Neuronal stem cell (in vitro differentiated cells): ENCODE results near the gene TMEM74B.

Source experiments
- DNase-seq: peaks from one replicate; pipeline ENCODE4 v3.0.0-alpha.2; 2013; ENCODE audit warnings: low spot score
- H2AFZ ChIP-seq: one replicate; pipeline ENCODE4 v1.6.1; 2013; ENCODE audit warnings: mild to moderate bottlenecking, low read length, inconsistent platforms
- H2AK5ac ChIP-seq: 2 replicates; pipeline ENCODE4 v1.6.1; 2013; ENCODE audit warnings: low read depth, mild to moderate bottlenecking, inconsistent platforms, low read length, moderate library complexity, mixed read lengths
- H2BK120ac ChIP-seq: 2 replicates; pipeline ENCODE4 v1.6.1; 2013; ENCODE audit warnings: low read depth, mild to moderate bottlenecking, inconsistent platforms, low read length, moderate library complexity, mixed read lengths
- H2BK12ac ChIP-seq: one replicate; pipeline ENCODE4 v1.6.1; 2013; ENCODE audit warnings: low read length, inconsistent platforms
- H2BK15ac ChIP-seq: 2 replicates; pipeline ENCODE4 v1.6.1; 2013; ENCODE audit warnings: mild to moderate bottlenecking, low read length, inconsistent platforms, mixed read lengths
- H2BK5ac ChIP-seq: one replicate; pipeline ENCODE4 v1.6.1; 2013; ENCODE audit warnings: inconsistent platforms, mild to moderate bottlenecking, low read length, moderate library complexity
- H3K14ac ChIP-seq: one replicate; pipeline ENCODE4 v1.6.1; 2013; ENCODE audit warnings: low read length, inconsistent platforms
- H3K18ac ChIP-seq: 2 replicates; pipeline ENCODE4 v1.6.1; 2013; ENCODE audit warnings: low read length, inconsistent platforms
- H3K23ac ChIP-seq: 2 replicates; pipeline ENCODE4 v1.6.1; 2013; ENCODE audit warnings: low read depth, mild to moderate bottlenecking, mixed read lengths, low read length, inconsistent platforms; ENCODE audit not compliant: poor library complexity
- H3K27ac ChIP-seq: replicated peaks from 3 replicates; pipeline ENCODE4 v1.5.1; 2013; ENCODE audit warnings: low read length, inconsistent platforms
- H3K27me3 ChIP-seq, 3 experiments: 2 replicates each; pipeline ENCODE4 v1.6.1; 2013; ENCODE audit warnings: low read length in 3 of 3, mild to moderate bottlenecking in 2 of 3, inconsistent platforms in 1 of 3, low read depth in 1 of 3, mixed read lengths in 1 of 3, moderate library complexity in 1 of 3; ENCODE audit not compliant: control insufficient read depth in 3 of 3, insufficient read depth in 3 of 3
- H3K36me3 ChIP-seq, 2 donors: replicated peaks in 1 of 2; 2 replicates each; pipeline ENCODE4 v1.6.1; 2013; ENCODE audit warnings: low read length in 2 of 2; ENCODE audit not compliant: control insufficient read depth in 2 of 2, insufficient read depth in 2 of 2
- H3K4ac ChIP-seq: 2 replicates; pipeline ENCODE4 v1.6.1; 2013; ENCODE audit warnings: inconsistent platforms, mild to moderate bottlenecking, low read length, moderate library complexity
- H3K4me1 ChIP-seq, 2 donors: 1 replicate in 1 of 2; 2 replicates in 1 of 2; pipeline ENCODE4 v1.6.1; 2013; ENCODE audit warnings: low read length in 2 of 2, low read depth in 1 of 2; ENCODE audit not compliant: control insufficient read depth in 2 of 2, insufficient read depth in 1 of 2
- H3K4me2 ChIP-seq: one replicate; pipeline ENCODE4 v1.6.1; 2013; ENCODE audit warnings: mild to moderate bottlenecking, low read length, inconsistent platforms; ENCODE audit not compliant: insufficient read depth, poor library complexity, severe bottlenecking
- H3K4me3 ChIP-seq, 2 donors: 2 replicates each; pipeline ENCODE4 v1.5.1; 2013; ENCODE audit warnings: low read length in 2 of 2, mild to moderate bottlenecking in 2 of 2, inconsistent platforms in 1 of 2, moderate library complexity in 1 of 2
- H3K79me1 ChIP-seq: one replicate; pipeline ENCODE4 v1.6.1; 2013; ENCODE audit warnings: low read depth, mild to moderate bottlenecking, inconsistent platforms, low read length, moderate library complexity
- H3K9ac ChIP-seq: one replicate; pipeline ENCODE4 v1.6.1; 2013; ENCODE audit warnings: mild to moderate bottlenecking, low read depth, low read length, inconsistent platforms; ENCODE audit not compliant: poor library complexity
- H3K9me3 ChIP-seq, 2 donors: replicated peaks in 1 of 2; 2 replicates each; pipeline versions ENCODE3 to v1.6.1; 2013; ENCODE audit warnings: low read length in 2 of 2, mild to moderate bottlenecking in 2 of 2, inconsistent platforms in 1 of 2, low read depth in 1 of 2, mixed read lengths in 1 of 2, moderate library complexity in 1 of 2; ENCODE audit not compliant: control insufficient read depth in 2 of 2, insufficient read depth in 1 of 2
- H4K8ac ChIP-seq: one replicate; pipeline ENCODE4 v1.6.1; 2013; ENCODE audit warnings: low read depth, mild to moderate bottlenecking, inconsistent platforms, low read length, moderate library complexity
- H4K91ac ChIP-seq: one replicate; pipeline ENCODE4 v1.6.1; 2013; ENCODE audit warnings: low read length, low read depth, mild to moderate bottlenecking, inconsistent platforms; ENCODE audit not compliant: poor library complexity
- WGBS, 2 donors: extraction: QIAGEN DNeasy Blood & Tissue Kit; methylation state at CpG; one replicate each; pipeline ENCODE4 v1.1.7; 2013; ENCODE audit warnings: missing lambda C conversion rate in 2 of 2, mixed read lengths in 1 of 2; ENCODE audit not compliant: insufficient read length in 2 of 2, insufficient replicate concordance in 1 of 2; ENCODE audit errors: extremely low coverage in 2 of 2; 5-methylcytosine and 5-hydroxymethylcytosine counted together

TMEM74B gene

DNA sequence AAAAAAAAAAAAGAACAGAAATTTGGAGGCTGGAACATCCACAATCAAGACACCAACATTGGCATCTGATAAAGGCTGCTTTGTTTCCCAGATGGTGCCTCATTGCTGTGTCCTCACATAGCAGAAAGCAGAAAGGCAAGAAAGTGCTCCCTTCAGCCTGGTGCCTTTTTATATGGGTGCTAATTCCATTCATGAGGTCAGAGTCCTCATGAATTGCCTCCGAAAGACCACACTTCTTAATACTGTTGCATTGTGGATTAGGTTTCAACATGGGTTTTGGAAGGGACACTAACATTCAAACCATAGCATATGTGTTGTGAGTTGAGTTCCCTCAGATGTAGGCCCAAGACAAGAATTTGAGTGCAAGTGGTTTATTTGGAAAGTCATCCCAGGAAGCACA lies 10.4 kb upstream of the TMEM74B start:
- Histone ChIP-seq H2AK5ac (no peak overlapping the region), H3K4ac (no peak overlapping the region), H4K91ac (no peak overlapping the region), H3K23ac (no peak overlapping the region), H3K79me1 (no peaks in the 10 kb centered on the region), H2BK120ac (no peak overlapping the region), H4K8ac (no peak overlapping the region), H2BK5ac (no peak overlapping the region), H3K18ac (no peak overlapping the region), H2AFZ (no peak overlapping the region), H3K4me1 (no peaks in the 10 kb centered on the region), H3K9me3 (no peaks in the 10 kb centered on the region), H3K4me3 (no peak overlapping the region), H3K9ac (no peak overlapping the region), H3K36me3 (no peaks in the 10 kb centered on the region), H3K14ac (no peak overlapping the region), H3K27me3 (peaks cover 0 to 9% (median 0%) of the 10 kb centered on the region in 3 experiments), H2BK15ac (no peak overlapping the region), H2BK12ac (no peak overlapping the region), H3K4me2 (no peak overlapping the region), H3K27ac (no peak overlapping the region)
- WGBS, 2 donors: no CpG with 5 or more reads among the region's 1 CpG
- DNase-seq: no peak

DNA sequence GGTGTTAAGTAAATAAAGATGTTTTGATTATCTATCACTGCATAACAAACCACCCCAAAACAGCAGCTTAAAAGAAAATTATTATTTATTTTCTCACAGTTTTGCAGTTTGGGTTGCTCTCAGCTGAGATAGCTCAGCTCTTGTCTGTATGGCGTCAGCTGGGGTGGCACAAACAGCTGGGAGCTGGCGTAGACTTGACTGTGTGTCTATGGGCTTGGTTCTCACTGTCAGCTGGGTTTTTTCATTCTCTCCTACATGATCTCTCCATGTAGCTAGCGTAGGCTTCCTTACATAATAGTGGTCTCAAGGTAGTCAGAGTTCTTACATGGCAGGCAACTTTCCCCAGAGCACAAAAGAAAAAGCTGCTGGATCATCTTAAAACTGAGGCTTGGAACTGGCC lies 6.5 kb upstream of the TMEM74B start:
- H3K14ac ChIP-seq: no peak overlapping the region
- H3K9me3 ChIP-seq: peaks cover 0 to 3% of the 10 kb centered on the region in 2 donors
- DNase-seq: no peak
- no peak overlapping the region for H2AFZ ChIP-seq
- H3K4me3 ChIP-seq: no peak overlapping the region
- H4K91ac ChIP-seq: no peak overlapping the region
- no peak overlapping the region for H2BK12ac ChIP-seq
- no peak overlapping the region for H3K23ac ChIP-seq
- H3K9ac ChIP-seq: no peak overlapping the region
- no peak overlapping the region for H2BK120ac ChIP-seq
- no peaks in the 10 kb centered on the region for H3K79me1 ChIP-seq
- peaks cover 2 to 9% of the 10 kb centered on the region in 2 donors for H3K4me1 ChIP-seq
- H3K36me3 ChIP-seq: peaks cover 0 to 3% of the 10 kb centered on the region in 2 donors
- H2BK5ac ChIP-seq: no peak overlapping the region
- no peak overlapping the region for H3K4ac ChIP-seq
- no peak overlapping the region for H2AK5ac ChIP-seq
- no peak overlapping the region for H3K27ac ChIP-seq
- H3K18ac ChIP-seq: no peak overlapping the region
- WGBS, 2 donors: no CpG with 5 or more reads among the region's 3 CpGs
- H4K8ac ChIP-seq: no peak overlapping the region
- H3K27me3 ChIP-seq: peaks cover 0 to 3% (median 0%) of the 10 kb centered on the region in 3 experiments
- no peak overlapping the region for H3K4me2 ChIP-seq
- no peak overlapping the region for H2BK15ac ChIP-seq

DNA sequence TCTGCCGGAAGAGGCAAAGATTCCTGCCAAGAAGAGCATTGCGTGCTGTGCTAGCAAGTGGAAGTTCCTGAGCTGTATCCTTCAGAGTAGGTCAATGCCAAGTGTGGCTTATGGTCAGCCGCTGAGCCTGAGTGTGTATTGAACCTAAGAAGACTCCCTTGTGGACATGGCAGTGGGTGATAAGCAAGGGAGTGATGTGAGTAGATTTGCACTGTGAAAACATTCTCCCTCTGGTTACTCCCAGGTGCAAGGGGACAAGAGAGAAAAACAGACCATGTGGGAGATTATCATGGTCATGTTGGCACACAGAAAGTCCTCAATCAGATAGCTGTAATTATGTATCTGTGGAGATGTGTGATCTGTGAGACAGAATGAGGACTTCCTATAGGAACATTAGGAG lies 6.1 kb upstream of the TMEM74B start:
- peaks cover 0 to 3% of the 10 kb centered on the region in 2 donors for H3K36me3 ChIP-seq
- H3K18ac ChIP-seq: no peak overlapping the region
- H3K27me3 ChIP-seq: peaks cover 0 to 3% (median 0%) of the 10 kb centered on the region in 3 experiments
- peaks cover 2 to 11% of the 10 kb centered on the region in 2 donors for H3K4me1 ChIP-seq
- no peak overlapping the region for H3K4me2 ChIP-seq
- H2BK120ac ChIP-seq: no peak overlapping the region
- H3K79me1 ChIP-seq: no peaks in the 10 kb centered on the region
- H3K27ac ChIP-seq: no peak overlapping the region
- H2BK15ac ChIP-seq: no peak overlapping the region
- H3K23ac ChIP-seq: no peak overlapping the region
- H4K91ac ChIP-seq: no peak overlapping the region
- no peak overlapping the region for H2AFZ ChIP-seq
- no peak overlapping the region for H3K4ac ChIP-seq
- no peak overlapping the region for H2AK5ac ChIP-seq
- H3K9ac ChIP-seq: no peak overlapping the region
- H2BK5ac ChIP-seq: no peak overlapping the region
- no CpG with 5 or more reads among the region's 3 CpGs for WGBS, 2 donors
- no peak for DNase-seq
- H3K14ac ChIP-seq: no peak overlapping the region
- H3K9me3 ChIP-seq: peaks cover 0 to 3% of the 10 kb centered on the region in 2 donors
- no peak overlapping the region for H4K8ac ChIP-seq
- no peak overlapping the region for H2BK12ac ChIP-seq
- H3K4me3 ChIP-seq: no peak overlapping the region

DNA sequence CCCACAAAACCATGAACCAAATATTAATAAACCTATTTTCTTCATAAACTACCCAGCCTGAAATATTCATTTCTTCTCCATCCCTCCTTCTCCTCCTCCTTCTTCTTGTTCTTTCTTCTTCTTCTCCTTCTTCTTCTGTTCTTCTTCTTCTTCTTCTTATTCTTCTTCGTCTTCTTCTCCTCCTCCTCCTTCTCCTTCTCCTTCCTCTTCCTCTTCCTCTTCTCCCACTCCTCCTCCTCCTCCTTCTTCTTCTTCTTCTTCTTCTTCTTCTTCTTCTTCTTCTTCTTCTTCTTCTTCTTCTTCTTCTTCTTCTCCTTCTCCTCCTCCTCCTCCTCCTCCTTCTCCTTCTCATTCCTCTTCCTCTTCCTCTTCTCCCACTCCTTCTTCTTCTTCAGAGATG lies 5.0 kb upstream of the TMEM74B start:
- Histone ChIP-seq H3K23ac (no peak overlapping the region), H2BK5ac (no peak overlapping the region), H3K4ac (no peak overlapping the region), H3K36me3 (peaks cover 0 to 3% of the 10 kb centered on the region in 2 donors), H3K9ac (no peak overlapping the region), H3K18ac (no peak overlapping the region), H3K14ac (no peak overlapping the region), H2AK5ac (no peak overlapping the region), H3K27ac (no peak overlapping the region), H3K4me3 (no peak overlapping the region), H3K4me1 (peaks cover 2 to 11% of the 10 kb centered on the region in 2 donors), H4K8ac (no peak overlapping the region), H2BK15ac (no peak overlapping the region), H2BK12ac (no peak overlapping the region), H3K4me2 (no peak overlapping the region), H2AFZ (no peak overlapping the region), H3K79me1 (no peaks in the 10 kb centered on the region), H2BK120ac (no peak overlapping the region), H3K9me3 (peaks cover 0 to 3% of the 10 kb centered on the region in 2 donors), H4K91ac (no peak overlapping the region), H3K27me3 (peaks cover 0 to 6% (median 0%) of the 10 kb centered on the region in 3 experiments)
- WGBS, 2 donors: 100% methylated on average over 1 of the region's 1 CpG; no CpG with 5 or more reads in 1 of the 2 donors
- no peak for DNase-seq
